ENCODE data around the gene GLO1.

Gene GLO1

DNA sequence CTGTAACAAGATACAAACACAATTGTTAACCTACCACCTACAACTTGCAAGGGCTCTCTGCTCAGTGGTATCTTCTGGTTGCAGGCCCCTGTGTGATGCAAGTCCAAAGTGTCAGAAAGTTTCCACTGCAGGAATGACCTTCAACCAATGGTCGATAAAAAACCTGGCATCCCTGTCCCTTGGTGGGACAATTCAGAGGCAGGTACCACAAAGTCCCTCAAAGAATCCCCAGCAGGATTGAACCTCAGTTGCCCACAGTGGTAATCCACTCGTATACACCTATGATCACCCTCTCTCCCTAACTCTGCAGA is 15.9 kb downstream of the GLO1 start:
- Histone ChIP-seq H3K27me3 (no peaks in the 10 kb centered on the region), H3K4me1 (no peaks in the 10 kb centered on the region), H3K4me3 (ENCODE audit: low read depth, low read length) (no peak overlapping the region), H3K36me3 (peaks cover 48% of the 10 kb centered on the region), H3K9me3 (no peaks in the 10 kb centered on the region)
- no peak for DNase-seq
- TF ChIP-seq, protein P1, sequence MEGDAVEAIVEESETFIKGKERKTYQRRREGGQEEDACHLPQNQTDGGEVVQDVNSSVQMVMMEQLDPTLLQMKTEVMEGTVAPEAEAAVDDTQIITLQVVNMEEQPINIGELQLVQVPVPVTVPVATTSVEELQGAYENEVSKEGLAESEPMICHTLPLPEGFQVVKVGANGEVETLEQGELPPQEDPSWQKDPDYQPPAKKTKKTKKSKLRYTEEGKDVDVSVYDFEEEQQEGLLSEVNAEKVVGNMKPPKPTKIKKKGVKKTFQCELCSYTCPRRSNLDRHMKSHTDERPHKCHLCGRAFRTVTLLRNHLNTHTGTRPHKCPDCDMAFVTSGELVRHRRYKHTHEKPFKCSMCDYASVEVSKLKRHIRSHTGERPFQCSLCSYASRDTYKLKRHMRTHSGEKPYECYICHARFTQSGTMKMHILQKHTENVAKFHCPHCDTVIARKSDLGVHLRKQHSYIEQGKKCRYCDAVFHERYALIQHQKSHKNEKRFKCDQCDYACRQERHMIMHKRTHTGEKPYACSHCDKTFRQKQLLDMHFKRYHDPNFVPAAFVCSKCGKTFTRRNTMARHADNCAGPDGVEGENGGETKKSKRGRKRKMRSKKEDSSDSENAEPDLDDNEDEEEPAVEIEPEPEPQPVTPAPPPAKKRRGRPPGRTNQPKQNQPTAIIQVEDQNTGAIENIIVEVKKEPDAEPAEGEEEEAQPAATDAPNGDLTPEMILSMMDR (IDR thresholded peaks at IDR 0.05; ENCODE audit: low read depth, low read length), result no peak

GRCh38 chr6:38686270-38687042 is 16.5 kb downstream of the GLO1 start:
- Histone ChIP-seq H3K36me3 (peaks cover 53% of the 10 kb centered on the region), H3K9me3 (no peaks in the 10 kb centered on the region)
- no peak for DNase-seq

DNA sequence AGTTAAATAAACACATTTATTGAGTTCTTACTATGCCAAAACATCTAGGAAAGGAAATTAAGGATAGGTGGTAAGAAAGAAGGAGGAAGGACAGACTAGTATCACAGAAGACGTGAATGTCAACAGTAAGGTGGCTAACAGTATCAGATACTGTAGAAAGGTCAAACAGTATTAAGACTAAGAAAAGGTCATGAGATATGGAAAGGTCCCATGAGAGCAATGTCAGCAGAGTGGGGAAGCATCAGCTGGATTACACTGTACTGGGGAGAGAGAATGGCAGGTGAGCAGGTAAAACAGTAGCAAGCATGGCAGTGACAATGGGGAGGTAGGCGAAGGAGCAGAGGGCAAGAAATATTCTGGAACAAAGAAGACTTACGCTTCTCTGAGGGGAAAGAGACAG is 18.0 kb downstream of the GLO1 start:
- Histone ChIP-seq H3K4me1 (no peaks in the 10 kb centered on the region), H3K9me3 (no peaks in the 10 kb centered on the region), H3K36me3 (peaks cover 63% of the 10 kb centered on the region), H3K4me3 (ENCODE audit: low read depth, low read length) (no peak overlapping the region), H3K27me3 (no peaks in the 10 kb centered on the region)
- DNase-seq, result no peak
- TF ChIP-seq, protein P1 (IDR thresholded peaks at IDR 0.05; ENCODE audit: low read depth, low read length), result no peak

More at GRCh38 chr6:38686270-38687042, 16.5 kb downstream of the GLO1 start:
- H3K4me1 ChIP-seq, result no peaks in the 10 kb centered on the region
- TF ChIP-seq, protein P1 (IDR thresholded peaks at IDR 0.05; ENCODE audit: low read depth, low read length), result no peak
- no peaks in the 10 kb centered on the region for H3K27me3 ChIP-seq
- H3K4me3 ChIP-seq (ENCODE audit: low read depth, low read length), result no peak overlapping the region

DNA sequence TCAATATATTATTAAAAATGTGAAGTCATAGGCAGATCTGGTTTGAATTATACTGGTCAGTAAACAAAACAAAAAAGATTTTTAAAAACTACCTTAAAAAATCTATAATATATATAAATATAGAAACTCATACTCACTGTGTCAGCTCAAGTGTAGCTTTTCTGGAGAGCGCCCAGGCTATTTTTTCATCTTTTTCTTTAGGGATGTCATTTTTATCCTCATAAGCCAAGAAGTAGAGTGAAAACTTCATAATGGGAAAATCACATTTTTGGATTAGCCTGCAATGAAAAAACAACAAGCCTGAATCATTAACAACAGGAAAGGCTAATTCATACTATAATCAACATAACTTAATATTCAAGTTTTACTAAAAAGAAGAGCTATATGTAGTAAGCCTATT is 18.7 kb downstream of the GLO1 start:
- no peaks in the 10 kb centered on the region for H3K4me1 ChIP-seq
- H3K9me3 ChIP-seq, result no peaks in the 10 kb centered on the region
- peaks cover 67% of the 10 kb centered on the region for H3K36me3 ChIP-seq
- no peak overlapping the region for H3K4me3 ChIP-seq (ENCODE audit: low read depth, low read length)
- H3K27me3 ChIP-seq, result no peaks in the 10 kb centered on the region
- no peak for DNase-seq
- TF ChIP-seq, protein P1 (IDR thresholded peaks at IDR 0.05; ENCODE audit: low read depth, low read length), result no peak

DNA sequence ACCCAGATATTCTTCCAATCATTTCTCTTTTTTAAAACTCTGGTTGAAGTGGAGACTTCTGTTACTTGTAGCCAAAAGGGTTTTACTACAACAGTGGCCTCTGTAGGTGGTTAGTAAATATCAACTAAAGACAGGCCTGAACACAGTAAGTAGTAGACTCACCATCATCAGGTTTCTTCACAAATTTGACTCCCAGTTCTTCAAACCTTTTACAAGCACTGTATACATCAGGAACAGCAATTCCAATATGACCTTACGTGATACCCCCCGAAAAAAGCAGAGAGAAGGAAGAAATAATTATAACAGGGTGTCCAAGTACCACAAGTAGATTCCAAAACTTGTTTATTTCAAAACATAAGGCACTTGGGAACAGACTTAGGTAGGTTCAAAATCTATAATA is 21.1 kb downstream of the GLO1 start:
- Histone ChIP-seq H3K27me3 (no peaks in the 10 kb centered on the region), H3K36me3 (peaks cover 78% of the 10 kb centered on the region)
- TF ChIP-seq, protein P1 (IDR thresholded peaks at IDR 0.05; ENCODE audit: low read depth, low read length), result no peak

DNA sequence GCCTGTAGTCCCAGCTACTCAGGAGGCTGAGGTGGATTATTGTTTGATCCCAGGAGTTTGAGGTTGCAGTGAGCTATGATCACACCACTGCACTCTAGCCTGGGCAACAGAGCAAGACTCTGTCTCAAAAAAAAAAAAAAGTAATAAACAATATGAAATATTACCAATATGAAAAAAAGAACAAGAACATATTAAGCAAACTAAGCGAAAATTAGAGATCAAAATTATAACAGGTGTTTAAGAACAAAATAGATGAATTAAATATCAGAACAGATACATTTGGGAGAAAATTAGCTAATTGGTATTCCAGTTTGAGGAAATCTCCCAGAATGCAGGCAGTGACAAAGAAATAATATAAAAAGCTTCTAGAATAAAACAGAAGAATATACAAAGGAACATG is 23.3 kb downstream of the GLO1 start:
- H3K36me3 ChIP-seq, result peaks cover 78% of the 10 kb centered on the region
- H3K4me1 ChIP-seq, result no peaks in the 10 kb centered on the region
- no peaks in the 10 kb centered on the region for H3K27me3 ChIP-seq
- TF ChIP-seq, protein P1 (IDR thresholded peaks at IDR 0.05; ENCODE audit: low read depth, low read length), result no peak
- no peaks in the 10 kb centered on the region for H3K9me3 ChIP-seq
- no peak for DNase-seq
- no peak overlapping the region for H3K4me3 ChIP-seq (ENCODE audit: low read depth, low read length)

More for the DNA sequence above, 21.1 kb downstream of the GLO1 start:
- no peak overlapping the region for H3K4me3 ChIP-seq (ENCODE audit: low read depth, low read length)
- H3K9me3 ChIP-seq, result no peaks in the 10 kb centered on the region
- H3K4me1 ChIP-seq, result no peaks in the 10 kb centered on the region
- DNase-seq, result no peak

Measured in BE2C (cell line).